Activated CD4-positive, alpha-beta memory T cell treated with anti-CD3 and anti-CD28 coated beads for 36 hours (primary cell): ENCODE results near the gene DCTN2. TPM values are rescaled to one million over a fixed set of nuclear protein-coding genes. Genes with fewer than 3 reads are reported as not detected.
A peak's percentile ranks its signal among the peaks of the same experiment; 100 is the strongest.
"Not testable (repeated sequence)": the region's sequence is repeated elsewhere in the genome, so short reads cannot be mapped to it uniquely, and the experiment has no call there.

Experiments used
- CTCF ChIA-PET: fragments of 350-600 bp; sonication (Branson Sonifier 250); formaldehyde crosslinking; loops from one replicate; lab custom pipeline; 2021; ENCODE audit warnings: antibody characterized with exemption, inconsistent platforms; lab: Charles Lee
- POLR2A ChIA-PET: fragments of 350-600 bp; sonication (Branson Sonifier 250); formaldehyde crosslinking; loops from one replicate; lab custom pipeline; 2021; ENCODE audit warnings: antibody characterized with exemption; lab: Charles Lee
- DNase-seq: peaks from one replicate; pipeline ENCODE4 v3.0.0-alpha.2; 2020
- H3K27ac Mint-ChIP-seq: one replicate; pipeline ENCODE4 v1.8.0; 2021; ENCODE audit warnings: mixed read lengths
- H3K27me3 Mint-ChIP-seq: one replicate; pipeline ENCODE4 v1.8.0; 2021; ENCODE audit warnings: mixed read lengths
- H3K36me3 Mint-ChIP-seq: one replicate; pipeline ENCODE4 v1.8.0; 2021; ENCODE audit warnings: mixed read lengths
- H3K4me1 Mint-ChIP-seq: one replicate; pipeline ENCODE4 v1.8.0; 2021; ENCODE audit warnings: low read depth, mixed read lengths
- H3K4me3 Mint-ChIP-seq: one replicate; pipeline ENCODE4 v1.8.0; 2021; ENCODE audit warnings: mild to moderate bottlenecking, mixed read lengths
- H3K9me3 Mint-ChIP-seq: one replicate; pipeline ENCODE4 v1.8.0; 2021; ENCODE audit warnings: mixed read lengths
- intact Hi-C: fragments of 100-400 bp; cut with micrococcal nuclease; formaldehyde crosslinking; loops from one replicate; pipeline ENCODE4 v1.15.1; 2023
- total RNA-seq, 2 experiments: library from RNA; stranded (reverse); gene quantifications; one replicate each; pipeline ENCODE4 v1.2.3, GENCODE V29; 2021

Gene DCTN2
- 10 to 100 TPM; 81.0 to 85.2 TPM for total RNA-seq

- ChIA-PET CTCF (interaction anchor here (1.0 to 2.2 kb wide), 7 partner anchors 8 to 87 kb away, joined by 3 to 10 read pairs (median 4); partner anchors contain the start of gene GLI1), POLR2A (interaction anchor here (0.6 to 1.8 kb wide), 7 partner anchors 11 to 45 kb away, joined by 3 to 8 read pairs (median 5); partner anchors contain the start of genes DDIT3 and MBD6)
- peak within 1 kb of the TSS; percentile 87 for H3K27ac Mint-ChIP-seq
- H3K4me3 Mint-ChIP-seq, result peak within 1 kb of the TSS; percentile 97
- intact Hi-C loops, result loop anchor here (1.0 to 5.0 kb wide), 6 partner anchors 24 to 196 kb away; partner anchors contain the start of genes ARHGAP9, MBD6 and PIP4K2C
- DNase-seq, result peak; percentile 98
- peaks cover 5% of the 10 kb centered on the region for H3K27me3 Mint-ChIP-seq
- peaks cover 13% of the 10 kb centered on the region for H3K36me3 Mint-ChIP-seq
- H3K9me3 Mint-ChIP-seq, result no peaks in the 10 kb centered on the region
- H3K4me1 Mint-ChIP-seq, result peaks cover 49% of the 10 kb centered on the region
These were observed at the start of gene DCTN2 for GRCh38 chr12:57546438-57547287. DCTN2 (minus strand) TSS chr12:57547192; CDS start chr12:57547063, 129 bp downstream.

- Mint-ChIP-seq H3K36me3 (peaks cover 12% of the 10 kb centered on the region), H3K27me3 (no peaks in the 10 kb centered on the region), H3K9me3 (no peaks in the 10 kb centered on the region), H3K4me3 (no peak overlapping the region), H3K4me1 (peaks cover 21% of the 10 kb centered on the region), H3K27ac (no peak overlapping the region)
- CTCF ChIA-PET, result interaction anchor here (0.6 to 3.7 kb wide), 7 partner anchors 11 to 66 kb away, joined by 3 to 44 read pairs (median 4); partner anchors contain the start of genes B4GALNT1 and DCTN2
- DNase-seq, result no peak
- POLR2A ChIA-PET, result interaction anchor here (0.9 to 3.1 kb wide), 2 partner anchors 11 to 12 kb away, joined by 3 to 11 read pairs; no protein-coding TSS in a partner anchor
- intact Hi-C loops, result no loop called here
These were observed 46.2 kb upstream of the DCTN2 start for GRCh38 chr12:57593187-57593586.

- no peaks in the 10 kb centered on the region for H3K27me3 Mint-ChIP-seq
- H3K36me3 Mint-ChIP-seq, result peaks cover 10% of the 10 kb centered on the region
- no peak overlapping the region for H3K27ac Mint-ChIP-seq
- H3K4me3 Mint-ChIP-seq, result peak overlapping the region; percentile 84
- no peaks in the 10 kb centered on the region for H3K9me3 Mint-ChIP-seq
- intact Hi-C loops, result no loop called here
- POLR2A ChIA-PET, result interaction anchor here (3.1 kb wide), 1 partner anchor 13 kb away, joined by 11 read pairs; no protein-coding TSS in a partner anchor
- DNase-seq, result no peak
- CTCF ChIA-PET, result interaction anchor here (0.6 to 3.7 kb wide), 6 partner anchors 10 to 66 kb away, joined by 3 to 44 read pairs (median 4); partner anchors contain the start of genes B4GALNT1 and DCTN2
- H3K4me1 Mint-ChIP-seq, result peaks cover 21% of the 10 kb centered on the region
These were observed 45.7 kb upstream of the DCTN2 start for GRCh38 chr12:57592551-57593165.

GRCh38 chr12:57591782-57592325 lies 44.9 kb upstream of the DCTN2 start:
- H3K27me3 Mint-ChIP-seq, result no peaks in the 10 kb centered on the region
- intact Hi-C loops, result loop anchor here (1.0 to 2.0 kb wide), 4 partner anchors 13 to 152 kb away; partner anchors contain the start of genes DCTN2 and DTX3
- H3K4me3 Mint-ChIP-seq, result peak overlapping the region; percentile 84

GRCh38 chr12:57590864-57591781 lies 44.1 kb upstream of the DCTN2 start, which contains the start of gene PIP4K2C:
PIP4K2C (plus strand) TSS chr12:57591192; CDS start chr12:57591290, 98 bp downstream.
- CTCF ChIA-PET, result interaction anchor here (0.6 to 3.7 kb wide), 9 partner anchors 9 to 173 kb away, joined by 3 to 44 read pairs (median 3); partner anchors contain the start of genes ARHGEF25 and B4GALNT1
- POLR2A ChIA-PET, result interaction anchor here (0.6 to 3.1 kb wide), 7 partner anchors 9 to 103 kb away, joined by 3 to 11 read pairs (median 3); partner anchors contain the start of genes DCTN2 and OS9
- peaks cover 21% of the 10 kb centered on the region for H3K4me1 Mint-ChIP-seq
- no peaks in the 10 kb centered on the region for H3K9me3 Mint-ChIP-seq
- intact Hi-C loops, result loop anchor here (1.0 to 2.0 kb wide), 4 partner anchors 14 to 153 kb away; partner anchors contain the start of genes DCTN2 and DTX3
- peak within 1 kb of the TSS; percentile 70 for H3K27ac Mint-ChIP-seq
- H3K27me3 Mint-ChIP-seq, result no peaks in the 10 kb centered on the region
- peaks cover 5% of the 10 kb centered on the region for H3K36me3 Mint-ChIP-seq
- H3K4me3 Mint-ChIP-seq, result peak within 1 kb of the TSS; percentile 84
- DNase-seq, result peak; percentile 89

More at GRCh38 chr12:57591782-57592325, 44.9 kb upstream of the DCTN2 start:
- peaks cover 21% of the 10 kb centered on the region for H3K4me1 Mint-ChIP-seq
- no peaks in the 10 kb centered on the region for H3K9me3 Mint-ChIP-seq
- peaks cover 7% of the 10 kb centered on the region for H3K36me3 Mint-ChIP-seq
- DNase-seq, result no peak
- ChIA-PET POLR2A (interaction anchor here (1.0 to 3.1 kb wide), 4 partner anchors 8 to 69 kb away, joined by 3 to 11 read pairs (median 4); partner anchors contain the start of gene DCTN2), CTCF (interaction anchor here (0.9 to 3.7 kb wide), 8 partner anchors 10 to 45 kb away, joined by 3 to 44 read pairs (median 3); partner anchors contain the start of genes ARHGEF25, B4GALNT1 and DCTN2)
- peak overlapping the region; percentile 70 for H3K27ac Mint-ChIP-seq

GRCh38 chr12:57590479-57590863 lies 43.5 kb upstream of the DCTN2 start:
- peaks cover 5% of the 10 kb centered on the region for H3K36me3 Mint-ChIP-seq
- DNase-seq, result no peak
- peaks cover 21% of the 10 kb centered on the region for H3K4me1 Mint-ChIP-seq
- peak overlapping the region; percentile 84 for H3K4me3 Mint-ChIP-seq
- no peaks in the 10 kb centered on the region for H3K9me3 Mint-ChIP-seq
- POLR2A ChIA-PET, result interaction anchor here (0.6 to 3.1 kb wide), 5 partner anchors 10 to 103 kb away, joined by 3 to 11 read pairs (median 3); partner anchors contain the start of gene OS9
- H3K27me3 Mint-ChIP-seq, result no peaks in the 10 kb centered on the region
- H3K27ac Mint-ChIP-seq, result peak overlapping the region; percentile 38
- intact Hi-C loops, result loop anchor here (2.0 kb wide), 3 partner anchors 14 to 44 kb away; partner anchors contain the start of genes DCTN2 and DTX3
- CTCF ChIA-PET, result interaction anchor here (1.0 kb wide), 2 partner anchors 37 to 43 kb away, joined by 4 read pairs; partner anchors contain the start of gene B4GALNT1

GRCh38 chr12:57588951-57589610 lies 42.1 kb upstream of the DCTN2 start:
- H3K4me1 Mint-ChIP-seq, result peaks cover 21% of the 10 kb centered on the region
- H3K27ac Mint-ChIP-seq, H3K27me3 Mint-ChIP-seq, H3K36me3 Mint-ChIP-seq, H3K9me3 Mint-ChIP-seq, intact Hi-C loops, H3K4me3 Mint-ChIP-seq, DNase-seq: not testable (repeated sequence)
- POLR2A ChIA-PET, result interaction anchor here (0.7 kb wide), 1 partner anchor 37 kb away, joined by 3 read pairs; no protein-coding TSS in a partner anchor
- CTCF ChIA-PET, result interaction anchor here (2.4 kb wide), 1 partner anchor 33 kb away, joined by 5 read pairs; no protein-coding TSS in a partner anchor

GRCh38 chr12:57586832-57587429 lies 39.9 kb upstream of the DCTN2 start:
- intact Hi-C loops, result no loop called here
- no peak for DNase-seq
- no peaks in the 10 kb centered on the region for H3K9me3 Mint-ChIP-seq
- H3K27me3 Mint-ChIP-seq, result peaks cover 2% of the 10 kb centered on the region
- peaks cover 11% of the 10 kb centered on the region for H3K4me1 Mint-ChIP-seq
- no peak overlapping the region for H3K4me3 Mint-ChIP-seq
- ChIA-PET POLR2A (no interaction called here), CTCF (interaction anchor here (2.4 kb wide), 1 partner anchor 35 kb away, joined by 5 read pairs; no protein-coding TSS in a partner anchor)
- no peak overlapping the region for H3K27ac Mint-ChIP-seq
- no peaks in the 10 kb centered on the region for H3K36me3 Mint-ChIP-seq

GRCh38 chr12:57586128-57586527 lies 39.1 kb upstream of the DCTN2 start:
- Mint-ChIP-seq H3K36me3 (no peaks in the 10 kb centered on the region), H3K4me3 (no peak overlapping the region), H3K9me3 (no peaks in the 10 kb centered on the region), H3K27me3 (peaks cover 2% of the 10 kb centered on the region), H3K4me1 (peaks cover 6% of the 10 kb centered on the region), H3K27ac (no peak overlapping the region)
- ChIA-PET POLR2A (no interaction called here), CTCF (interaction anchor here (0.7 to 7.2 kb wide), 6 partner anchors 11 to 107 kb away, joined by 3 to 112 read pairs (median 14); partner anchors contain the start of gene OS9)
- intact Hi-C loops, result no loop called here
- DNase-seq, result no peak
